Progenitor cell of endocrine pancreas (in vitro differentiated cells): Measurements from ENCODE around the gene UST. TPM values are rescaled to one million over a fixed set of nuclear protein-coding genes. Genes with fewer than 3 reads are reported as not detected.

ENCODE experiments used
- DNase-seq: peaks from one replicate; pipeline ENCODE4 v3.0.0; 2021; ENCODE audit warnings: low spot score; ENCODE audit not compliant: unreplicated experiment
- H3K27ac Mint-ChIP-seq: 2 replicates; pipeline ENCODE4 v1.8.0; 2021; ENCODE audit warnings: mild to moderate bottlenecking, moderate library complexity, mixed read lengths
- H3K27me3 Mint-ChIP-seq: 2 replicates; pipeline ENCODE4 v1.8.0; 2021; ENCODE audit warnings: mixed read lengths
- H3K36me3 Mint-ChIP-seq: 2 replicates; pipeline ENCODE4 v1.8.0; 2022; ENCODE audit warnings: mixed read lengths; ENCODE audit not compliant: insufficient read depth
- H3K4me1 Mint-ChIP-seq: 2 replicates; pipeline ENCODE4 v1.8.0; 2021; ENCODE audit warnings: low read depth, mixed read lengths
- H3K4me3 Mint-ChIP-seq: 2 replicates; pipeline ENCODE4 v1.8.0; 2021; ENCODE audit warnings: low read depth, mild to moderate bottlenecking, moderate library complexity, mixed read lengths
- H3K9me3 Mint-ChIP-seq: 2 replicates; pipeline ENCODE4 v1.8.0; 2021; ENCODE audit warnings: low read depth, mixed read lengths
- total RNA-seq: library from RNA; stranded (reverse); gene quantifications from 2 replicates; pipeline ENCODE4 v1.2.1, GENCODE V29; 2021
- TF ChIP-seq, protein P1 (sequence below): fragments of 200-600 bp; sonication (generic); IDR thresholded peaks from one replicate; pipeline ENCODE4 v1.5.0; 2021; ENCODE audit warnings: antibody characterized with exemption, mild to moderate bottlenecking; ENCODE audit not compliant: unreplicated experiment

The UST gene
- total RNA-seq, 1 donor from 2014 or later, result 2.9 TPM

DNA sequence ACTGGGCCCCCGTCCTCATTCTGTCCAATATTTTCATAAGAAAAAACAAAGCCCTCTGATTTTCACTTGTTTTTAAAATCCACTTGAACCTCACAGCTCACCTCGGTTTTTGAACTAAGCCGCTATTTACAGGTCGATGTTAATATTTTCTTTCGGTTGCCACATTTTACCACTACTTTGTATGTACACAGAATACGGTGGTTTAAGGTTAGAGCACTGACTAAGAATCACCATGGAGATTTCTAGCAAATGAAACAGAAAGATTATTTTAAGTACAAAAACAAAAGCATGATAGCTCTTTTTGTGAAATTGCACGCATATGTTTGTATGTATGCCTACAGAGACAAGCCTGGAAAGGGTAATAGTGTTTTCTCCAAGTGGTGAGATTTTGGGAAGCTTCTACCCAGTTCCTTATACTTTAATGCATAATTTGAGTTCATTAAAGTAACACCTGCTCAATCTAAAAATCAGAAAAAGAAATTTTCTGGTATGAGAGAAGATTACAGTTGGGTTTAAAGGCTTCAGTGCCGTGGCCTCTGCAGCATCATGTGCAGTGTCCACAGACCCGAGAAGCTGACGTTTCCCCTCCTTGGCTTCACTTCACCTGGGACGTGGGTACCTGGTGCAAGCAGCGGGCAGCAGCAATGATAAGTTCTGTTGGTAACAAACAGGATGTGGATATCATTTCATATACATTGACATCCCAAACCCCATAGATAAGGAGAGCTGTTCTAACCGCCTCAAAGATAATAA is 144.0 kb downstream of the UST start:
- TF ChIP-seq, protein P1, sequence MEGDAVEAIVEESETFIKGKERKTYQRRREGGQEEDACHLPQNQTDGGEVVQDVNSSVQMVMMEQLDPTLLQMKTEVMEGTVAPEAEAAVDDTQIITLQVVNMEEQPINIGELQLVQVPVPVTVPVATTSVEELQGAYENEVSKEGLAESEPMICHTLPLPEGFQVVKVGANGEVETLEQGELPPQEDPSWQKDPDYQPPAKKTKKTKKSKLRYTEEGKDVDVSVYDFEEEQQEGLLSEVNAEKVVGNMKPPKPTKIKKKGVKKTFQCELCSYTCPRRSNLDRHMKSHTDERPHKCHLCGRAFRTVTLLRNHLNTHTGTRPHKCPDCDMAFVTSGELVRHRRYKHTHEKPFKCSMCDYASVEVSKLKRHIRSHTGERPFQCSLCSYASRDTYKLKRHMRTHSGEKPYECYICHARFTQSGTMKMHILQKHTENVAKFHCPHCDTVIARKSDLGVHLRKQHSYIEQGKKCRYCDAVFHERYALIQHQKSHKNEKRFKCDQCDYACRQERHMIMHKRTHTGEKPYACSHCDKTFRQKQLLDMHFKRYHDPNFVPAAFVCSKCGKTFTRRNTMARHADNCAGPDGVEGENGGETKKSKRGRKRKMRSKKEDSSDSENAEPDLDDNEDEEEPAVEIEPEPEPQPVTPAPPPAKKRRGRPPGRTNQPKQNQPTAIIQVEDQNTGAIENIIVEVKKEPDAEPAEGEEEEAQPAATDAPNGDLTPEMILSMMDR, result no peak
- DNase-seq, result no peak
- Mint-ChIP-seq H3K27ac (no peak overlapping the region), H3K4me3 (no peak overlapping the region), H3K4me1 (peaks cover 4% of the 10 kb centered on the region), H3K36me3 (no peaks in the 10 kb centered on the region), H3K27me3 (no peaks in the 10 kb centered on the region), H3K9me3 (no peaks in the 10 kb centered on the region)

DNA sequence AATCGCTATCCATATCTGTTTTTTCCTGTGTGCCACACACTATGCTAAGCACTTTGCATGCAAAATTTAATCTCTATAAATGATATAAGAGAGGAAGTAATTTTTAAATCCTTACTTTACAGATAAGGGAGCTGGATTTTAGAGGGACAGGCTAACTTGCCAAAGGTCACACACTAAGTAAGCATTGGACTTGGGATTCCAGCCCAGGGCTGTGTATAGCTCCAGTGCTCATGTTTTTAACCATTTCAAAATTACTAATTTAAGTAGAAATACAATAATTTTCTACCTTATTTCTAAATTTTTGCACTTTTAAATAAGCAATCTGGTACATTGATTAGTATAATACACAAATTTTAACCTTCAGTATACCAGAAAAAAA is 144.6 kb downstream of the UST start:
- Mint-ChIP-seq H3K4me3 (no peak overlapping the region), H3K27me3 (no peaks in the 10 kb centered on the region), H3K4me1 (peaks cover 4% of the 10 kb centered on the region), H3K27ac (no peak overlapping the region), H3K36me3 (no peaks in the 10 kb centered on the region), H3K9me3 (no peaks in the 10 kb centered on the region)
- TF ChIP-seq, protein P1, result no peak
- DNase-seq, result no peak

DNA sequence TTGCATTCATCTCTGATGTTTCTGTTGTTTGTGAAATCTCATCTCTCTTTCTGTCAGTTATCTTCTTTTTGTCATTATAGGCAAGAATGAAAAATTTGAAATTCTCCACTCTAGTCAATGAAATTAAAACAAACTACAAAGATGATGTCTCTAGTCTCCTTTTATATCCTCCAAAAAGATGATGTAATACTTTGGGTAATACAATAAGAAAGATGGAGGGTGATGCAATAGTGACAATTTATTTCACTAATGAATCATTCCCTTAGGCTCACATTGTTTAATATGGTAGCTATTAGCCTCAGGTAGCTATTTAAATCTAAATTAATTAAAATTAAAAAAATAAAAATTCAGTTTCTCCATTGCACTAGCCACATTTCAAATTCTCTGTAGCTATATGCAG is 145.4 kb downstream of the UST start:
- Mint-ChIP-seq H3K9me3 (no peaks in the 10 kb centered on the region), H3K4me1 (peaks cover 3% of the 10 kb centered on the region), H3K4me3 (no peak overlapping the region), H3K27ac (no peak overlapping the region), H3K27me3 (no peaks in the 10 kb centered on the region), H3K36me3 (no peaks in the 10 kb centered on the region)
- TF ChIP-seq, protein P1, result no peak
- no peak for DNase-seq

DNA sequence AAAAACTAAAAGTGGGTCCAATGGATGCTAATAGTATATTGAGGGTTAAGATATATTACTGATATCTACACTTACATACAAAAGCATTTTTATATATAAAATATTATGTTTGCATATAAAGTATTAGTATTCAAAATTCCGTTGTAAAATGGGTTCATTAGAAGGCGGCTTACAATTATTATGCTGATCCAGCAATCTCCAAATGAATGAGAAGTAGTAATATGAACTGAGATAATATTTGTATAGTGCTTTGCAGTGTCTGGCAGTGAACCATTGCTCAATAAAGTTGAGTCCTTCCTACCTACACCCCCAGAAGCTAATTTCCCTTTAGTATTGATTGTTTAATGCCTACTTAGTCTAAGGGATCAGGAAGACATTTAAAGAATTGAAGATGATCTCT is 146.2 kb downstream of the UST start:
- Mint-ChIP-seq H3K27ac (no peak overlapping the region), H3K4me3 (no peak overlapping the region), H3K36me3 (no peaks in the 10 kb centered on the region), H3K27me3 (no peaks in the 10 kb centered on the region), H3K9me3 (no peaks in the 10 kb centered on the region), H3K4me1 (peaks cover 3% of the 10 kb centered on the region)
- TF ChIP-seq, protein P1, result no peak
- DNase-seq, result no peak

DNA sequence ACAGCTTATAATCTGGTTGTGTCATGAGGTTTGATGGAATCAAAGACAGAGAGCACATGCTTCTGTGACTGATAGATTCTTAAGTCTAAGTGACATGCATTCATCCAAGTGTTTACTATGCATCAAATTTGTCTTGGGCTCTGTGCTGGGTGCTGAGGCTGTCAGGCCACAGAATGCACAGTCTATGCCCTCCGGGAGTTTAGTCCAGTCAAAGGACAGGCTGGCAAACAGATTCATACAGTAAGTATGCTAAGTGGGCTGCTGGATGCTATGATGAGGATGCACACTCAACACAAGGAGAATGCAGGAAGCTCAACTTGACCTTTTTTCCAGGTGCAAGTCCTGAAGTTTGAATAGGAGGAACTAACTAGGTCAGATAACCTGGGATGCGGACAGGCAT is 146.7 kb downstream of the UST start:
- Mint-ChIP-seq H3K27ac (no peak overlapping the region), H3K4me3 (no peak overlapping the region), H3K4me1 (peaks cover 3% of the 10 kb centered on the region), H3K36me3 (no peaks in the 10 kb centered on the region), H3K9me3 (no peaks in the 10 kb centered on the region), H3K27me3 (no peaks in the 10 kb centered on the region)
- TF ChIP-seq, protein P1, result no peak
- no peak for DNase-seq
